ENCODE results near the gene SLC25A43. TPM values are rescaled to one million over a fixed set of nuclear protein-coding genes. Genes with fewer than 3 reads are reported as not detected.
"Not testable (repeated sequence)": the region's sequence is repeated elsewhere in the genome, so short reads cannot be mapped to it uniquely, and the experiment has no call there.

The SLC25A43 gene
- total and polyA plus RNA-seq, 4 donors = 1.9 to 13.3 (median 4.8) TPM

DNA sequence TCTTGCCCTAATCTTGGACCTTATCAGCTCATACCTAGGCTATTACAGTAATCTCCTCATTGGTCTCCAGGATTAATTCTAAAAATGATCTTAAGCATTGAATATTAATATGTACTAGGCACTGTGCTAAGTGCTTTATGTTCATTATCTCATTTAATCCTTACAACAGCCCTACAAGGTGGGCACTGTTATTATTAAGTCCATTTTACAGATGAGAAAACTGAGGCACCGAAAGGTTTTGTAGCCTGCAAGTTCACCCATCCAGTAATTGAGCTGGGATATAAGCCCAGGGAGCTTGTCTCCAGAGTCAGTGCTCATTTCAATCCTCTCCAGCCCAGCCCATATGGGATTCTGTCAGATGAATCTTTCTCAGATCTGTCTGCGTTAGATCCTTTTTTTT is 20.8 kb downstream of the SLC25A43 start:
- Histone ChIP-seq H3K4me1 (ENCODE audit: control insufficient read depth, insufficient read depth, low read length) (no peaks in the 10 kb centered on the region), H3K27me3 (ENCODE audit: control insufficient read depth, insufficient read depth, low read length) (no peaks in the 10 kb centered on the region), H3K9me3 (ENCODE audit: control insufficient read depth, insufficient read depth, low read length) (no peaks in the 10 kb centered on the region), H3K4me3 (ENCODE audit: low read depth, low read length) (no peak overlapping the region), H3K36me3 (ENCODE audit: control insufficient read depth, insufficient read depth, low read length) (no peaks in the 10 kb centered on the region), H3K27ac (ENCODE audit: low read depth, low read length) (no peak overlapping the region)
- no peak for DNase-seq (ENCODE audit: low read depth in 4 of 6, low spot score in 6 of 6)
- WGBS (ENCODE audit: insufficient coverage) = 60% methylated on average over 1 of the region's 2 CpGs

DNA sequence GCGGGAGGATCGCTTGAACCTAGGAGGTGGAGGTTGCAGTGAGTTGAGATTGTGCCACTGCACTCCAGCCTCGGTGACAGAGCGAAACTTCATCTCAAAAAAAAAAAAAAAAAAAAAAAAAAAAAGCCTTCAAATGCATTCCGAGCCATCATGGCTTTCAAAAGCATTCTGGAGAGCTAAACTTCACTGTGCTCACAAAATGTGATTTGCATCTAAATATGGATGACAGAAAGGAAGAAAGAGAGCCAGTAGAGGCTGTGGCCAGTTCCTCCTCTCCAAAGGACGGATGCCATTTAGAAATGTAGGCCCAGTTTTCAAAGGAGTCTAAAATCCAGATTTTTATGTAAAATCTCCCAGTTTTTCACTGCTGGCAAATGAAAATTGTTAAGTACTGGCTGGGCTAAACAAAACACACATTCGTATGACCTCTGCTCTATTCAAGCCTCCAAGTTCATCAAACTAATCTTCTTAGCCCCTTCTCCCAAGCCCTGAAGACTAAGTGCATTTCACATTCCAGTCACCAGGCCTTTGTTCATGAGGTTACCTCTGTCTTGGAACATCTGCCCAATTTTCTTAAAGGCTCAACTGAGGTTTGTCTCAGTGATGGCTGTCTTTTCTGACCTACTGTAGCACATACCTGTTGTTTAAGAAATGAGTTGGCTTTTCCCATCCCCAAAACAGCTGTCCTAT is 22.0 kb downstream of the SLC25A43 start:
- no peaks in the 10 kb centered on the region for H3K27me3 ChIP-seq (ENCODE audit: control insufficient read depth, insufficient read depth, low read length)
- H3K4me3 ChIP-seq (ENCODE audit: low read depth, low read length) = no peak overlapping the region
- H3K36me3 ChIP-seq (ENCODE audit: control insufficient read depth, insufficient read depth, low read length) = no peaks in the 10 kb centered on the region
- H3K4me1 ChIP-seq (ENCODE audit: control insufficient read depth, insufficient read depth, low read length) = no peaks in the 10 kb centered on the region
- no peak for DNase-seq (ENCODE audit: low read depth in 4 of 6, low spot score in 6 of 6)
- WGBS (ENCODE audit: insufficient coverage) = 67% methylated on average over 1 of the region's 7 CpGs
- no peak overlapping the region for H3K27ac ChIP-seq (ENCODE audit: low read depth, low read length)
- H3K9me3 ChIP-seq (ENCODE audit: control insufficient read depth, insufficient read depth, low read length) = no peaks in the 10 kb centered on the region

DNA sequence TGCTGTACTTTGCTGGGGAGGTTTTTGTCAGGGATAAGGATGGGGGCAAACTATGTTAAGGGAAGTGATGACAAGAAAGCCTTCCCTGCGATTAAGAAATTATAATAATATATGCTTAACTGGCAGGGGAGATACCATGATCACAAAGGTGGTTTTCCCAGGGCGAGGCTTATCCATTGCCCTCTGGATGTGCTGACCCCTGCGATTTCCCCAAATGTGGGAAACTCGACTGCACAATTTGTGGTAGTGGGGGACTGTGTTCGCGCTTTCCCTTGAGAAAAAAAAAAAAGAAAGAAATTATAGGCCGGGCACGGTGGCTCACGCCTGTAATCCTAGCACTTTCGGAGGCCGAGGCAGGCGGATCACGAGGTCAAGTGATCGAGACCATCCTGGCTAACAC is 24.5 kb downstream of the SLC25A43 start:
- 96% methylated on average over 12 of the region's 14 CpGs for WGBS (ENCODE audit: insufficient coverage)
- peaks cover 7% of the 10 kb centered on the region for H3K4me1 ChIP-seq (ENCODE audit: control insufficient read depth, insufficient read depth, low read length)
- DNase-seq (ENCODE audit: low read depth in 4 of 6, low spot score in 6 of 6) = peak in 1 of 6 donors; percentile 44

DNA sequence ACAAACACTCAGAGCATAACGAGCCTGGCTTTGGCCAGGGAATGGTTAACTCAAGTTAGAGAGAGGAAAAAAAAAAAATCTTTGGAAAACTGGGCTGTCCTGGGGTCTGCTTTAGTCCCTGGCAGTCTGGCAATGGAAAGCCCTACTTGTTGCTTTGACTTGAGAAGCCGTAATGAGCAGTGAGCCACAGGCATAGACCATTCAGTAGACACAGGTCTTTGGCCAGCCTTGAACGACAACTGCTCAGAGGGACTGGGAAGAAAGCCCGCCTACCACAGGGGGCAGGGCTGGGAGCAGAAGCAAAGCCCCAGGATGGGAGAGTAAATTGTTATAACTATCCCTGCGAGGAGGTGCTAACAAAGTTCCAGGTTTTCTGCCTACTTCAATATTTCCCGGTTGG is 25.9 kb downstream of the SLC25A43 start:
- no peak overlapping the region for H3K4me3 ChIP-seq (ENCODE audit: low read depth, low read length)
- H3K36me3 ChIP-seq (ENCODE audit: control insufficient read depth, insufficient read depth, low read length) = no peaks in the 10 kb centered on the region
- no peak overlapping the region for H3K27ac ChIP-seq (ENCODE audit: low read depth, low read length)
- 44% methylated on average over 4 of the region's 6 CpGs for WGBS (ENCODE audit: insufficient coverage)
- peak in 1 of 6 donors; percentile 27 for DNase-seq (ENCODE audit: low read depth in 4 of 6, low spot score in 6 of 6)
- peaks cover 7% of the 10 kb centered on the region for H3K4me1 ChIP-seq (ENCODE audit: control insufficient read depth, insufficient read depth, low read length)
- H3K27me3 ChIP-seq (ENCODE audit: control insufficient read depth, insufficient read depth, low read length) = no peaks in the 10 kb centered on the region
- H3K9me3 ChIP-seq (ENCODE audit: control insufficient read depth, insufficient read depth, low read length) = no peaks in the 10 kb centered on the region

More for the DNA sequence above, 24.5 kb downstream of the SLC25A43 start:
- no peaks in the 10 kb centered on the region for H3K27me3 ChIP-seq (ENCODE audit: control insufficient read depth, insufficient read depth, low read length)
- H3K9me3 ChIP-seq (ENCODE audit: control insufficient read depth, insufficient read depth, low read length) = no peaks in the 10 kb centered on the region
- no peak overlapping the region for H3K27ac ChIP-seq (ENCODE audit: low read depth, low read length)
- no peak overlapping the region for H3K4me3 ChIP-seq (ENCODE audit: low read depth, low read length)
- no peaks in the 10 kb centered on the region for H3K36me3 ChIP-seq (ENCODE audit: control insufficient read depth, insufficient read depth, low read length)

DNA sequence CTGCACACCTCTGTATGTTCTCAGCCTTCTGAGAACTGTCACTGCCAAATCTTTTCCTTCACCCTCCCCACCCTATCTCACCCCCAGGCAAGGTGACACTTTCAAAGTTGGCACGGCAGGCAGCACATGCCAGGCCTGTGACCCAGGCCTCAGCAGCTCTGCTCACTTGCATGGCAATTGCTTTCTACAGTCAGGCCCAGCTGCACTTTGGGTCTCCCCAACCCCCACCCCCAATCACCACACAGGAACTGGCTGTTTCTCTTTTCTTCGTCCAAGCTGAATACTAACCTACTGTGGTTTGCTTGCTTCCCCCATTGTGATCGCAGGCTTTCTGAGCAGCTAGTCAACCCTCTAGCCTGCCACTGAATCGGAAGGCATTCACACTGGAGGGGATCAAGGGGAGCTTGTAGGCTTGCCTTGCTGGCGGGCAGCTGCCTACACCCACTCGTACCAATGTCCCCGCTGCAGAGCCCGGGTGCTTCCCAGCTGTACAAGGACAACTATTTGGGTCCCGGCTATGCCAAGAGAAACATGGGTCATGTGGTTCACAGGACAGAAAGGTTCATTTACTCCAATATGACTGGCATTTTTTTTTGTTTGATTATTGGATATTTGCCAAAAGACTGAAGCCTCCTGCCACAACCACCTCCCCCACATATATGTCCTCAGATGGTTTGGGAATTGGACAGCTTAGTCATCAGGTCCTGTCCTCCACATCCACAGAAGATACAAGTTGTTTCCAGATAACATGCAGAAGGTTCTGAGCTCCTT is 28.1 kb downstream of the SLC25A43 start:
- Histone ChIP-seq H3K9me3 (ENCODE audit: control insufficient read depth, insufficient read depth, low read length) (no peaks in the 10 kb centered on the region), H3K4me3 (ENCODE audit: low read depth, low read length) (no peak overlapping the region), H3K27ac (ENCODE audit: low read depth, low read length) (peak overlapping the region; percentile 7), H3K36me3 (ENCODE audit: control insufficient read depth, insufficient read depth, low read length) (no peaks in the 10 kb centered on the region), H3K27me3 (ENCODE audit: control insufficient read depth, insufficient read depth, low read length) (no peaks in the 10 kb centered on the region), H3K4me1 (ENCODE audit: control insufficient read depth, insufficient read depth, low read length) (peaks cover 7% of the 10 kb centered on the region)
- WGBS (ENCODE audit: insufficient coverage) = 51% methylated on average over 8 of the region's 9 CpGs
- DNase-seq (ENCODE audit: low read depth in 4 of 6, low spot score in 6 of 6) = peak in 5 of 6 donors; percentile 4 to 63 (median 11)

DNA sequence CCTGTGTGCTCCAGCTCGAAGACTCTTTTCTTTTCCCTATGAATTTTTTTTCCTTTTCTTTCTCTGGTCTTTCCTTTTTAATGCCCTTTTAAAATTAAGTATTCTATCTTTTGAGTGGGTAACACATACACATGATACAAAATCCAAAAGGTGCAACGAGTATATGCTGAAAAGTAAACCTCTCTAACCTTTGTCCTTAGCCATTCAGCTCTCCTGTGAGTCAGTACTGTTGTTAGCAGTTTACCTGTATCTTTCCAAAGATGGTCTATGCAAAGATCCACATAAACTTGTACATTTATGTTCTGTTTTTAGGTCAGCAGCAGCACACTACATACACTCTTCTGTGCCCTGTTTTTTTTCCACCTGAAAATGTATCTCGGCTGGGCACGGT is 28.7 kb downstream of the SLC25A43 start:
- Histone ChIP-seq H3K4me1 (ENCODE audit: control insufficient read depth, insufficient read depth, low read length) (peaks cover 7% of the 10 kb centered on the region), H3K36me3 (ENCODE audit: control insufficient read depth, insufficient read depth, low read length) (no peaks in the 10 kb centered on the region), H3K9me3 (ENCODE audit: control insufficient read depth, insufficient read depth, low read length) (no peaks in the 10 kb centered on the region), H3K27me3 (ENCODE audit: control insufficient read depth, insufficient read depth, low read length) (no peaks in the 10 kb centered on the region), H3K27ac (ENCODE audit: low read depth, low read length) (no peak overlapping the region), H3K4me3 (ENCODE audit: low read depth, low read length) (no peak overlapping the region)
- no peak for DNase-seq (ENCODE audit: low read depth in 4 of 6, low spot score in 6 of 6)
- no CpG with 5 or more reads among the region's 4 CpGs for WGBS (ENCODE audit: insufficient coverage)

DNA sequence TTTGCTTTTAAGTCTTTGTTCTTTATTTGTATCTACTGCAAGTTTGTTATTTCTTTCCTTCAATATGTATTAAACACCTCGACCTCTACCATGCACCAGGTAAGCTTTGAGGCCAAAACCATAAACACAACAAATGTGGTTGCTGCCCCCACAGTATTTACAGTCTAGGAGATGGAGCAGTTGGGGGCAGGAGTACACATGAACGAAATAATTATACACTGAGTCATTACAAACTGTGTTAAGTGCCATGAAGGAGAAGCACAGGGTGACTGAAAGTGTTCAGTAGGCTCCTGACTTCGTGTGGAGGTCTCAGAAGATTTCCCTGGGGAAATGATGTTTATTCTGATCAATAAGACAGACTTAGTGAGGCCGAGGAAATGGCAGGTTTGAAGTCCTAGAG is 30.3 kb downstream of the SLC25A43 start:
- Histone ChIP-seq H3K4me1 (ENCODE audit: control insufficient read depth, insufficient read depth, low read length) (peaks cover 7% of the 10 kb centered on the region), H3K27ac (ENCODE audit: low read depth, low read length) (no peak overlapping the region), H3K9me3 (ENCODE audit: control insufficient read depth, insufficient read depth, low read length) (no peaks in the 10 kb centered on the region), H3K27me3 (ENCODE audit: control insufficient read depth, insufficient read depth, low read length) (no peaks in the 10 kb centered on the region), H3K4me3 (ENCODE audit: low read depth, low read length) (no peak overlapping the region), H3K36me3 (ENCODE audit: control insufficient read depth, insufficient read depth, low read length) (no peaks in the 10 kb centered on the region)
- no peak for DNase-seq (ENCODE audit: low read depth in 4 of 6, low spot score in 6 of 6)
- 40% methylated on average over 2 of the region's 4 CpGs for WGBS (ENCODE audit: insufficient coverage)

DNA sequence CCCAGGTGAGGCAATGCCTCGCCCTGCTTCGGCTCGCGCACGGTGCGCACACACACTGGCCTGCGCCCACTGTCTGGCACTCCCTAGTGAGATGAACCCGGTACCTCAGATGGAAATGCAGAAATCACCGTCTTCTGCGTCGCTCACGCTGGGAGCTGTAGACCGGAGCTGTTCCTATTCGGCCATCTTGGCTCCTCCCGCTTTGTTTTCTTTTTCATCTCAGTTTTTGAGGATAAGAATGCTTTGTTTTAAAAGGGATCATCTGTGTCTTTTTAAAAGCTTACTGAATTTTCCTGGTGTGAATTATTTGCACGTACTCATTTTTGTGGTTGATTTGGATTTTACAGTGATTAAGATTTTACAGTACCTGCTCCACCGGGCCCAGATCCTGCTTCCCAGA is 42.2 kb downstream of the SLC25A43 start:
- H3K9me3 ChIP-seq (ENCODE audit: control insufficient read depth, insufficient read depth, low read length); H3K36me3 ChIP-seq (ENCODE audit: control insufficient read depth, insufficient read depth, low read length); H3K27ac ChIP-seq (ENCODE audit: low read depth, low read length); H3K4me3 ChIP-seq (ENCODE audit: low read depth, low read length); H3K4me1 ChIP-seq (ENCODE audit: control insufficient read depth, insufficient read depth, low read length); DNase-seq (ENCODE audit: low read depth in 4 of 6, low spot score in 6 of 6); H3K27me3 ChIP-seq (ENCODE audit: control insufficient read depth, insufficient read depth, low read length): not testable (repeated sequence)
- no CpG with 5 or more reads among the region's 17 CpGs for WGBS (ENCODE audit: insufficient coverage)

DNA sequence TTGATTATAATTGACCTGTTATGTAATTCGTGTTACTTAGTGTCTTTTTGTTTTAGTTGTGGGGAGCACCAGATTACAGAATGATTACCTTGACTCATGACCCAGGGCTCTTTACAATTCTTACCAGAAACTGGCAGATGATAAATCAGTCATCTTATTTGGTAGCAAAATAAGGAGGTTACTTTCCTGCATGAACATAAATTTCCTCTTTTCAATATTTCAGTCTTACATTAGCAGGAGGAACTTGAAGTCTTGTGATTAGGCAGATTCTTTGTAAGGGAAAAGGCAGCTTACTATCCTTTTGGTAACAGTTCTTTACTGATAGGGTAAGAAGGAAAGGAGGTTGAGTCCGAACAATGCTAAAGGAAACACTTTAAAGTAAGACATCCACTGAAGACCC is 43.1 kb downstream of the SLC25A43 start:
- H3K27ac ChIP-seq (ENCODE audit: low read depth, low read length) = no peak overlapping the region
- no peaks in the 10 kb centered on the region for H3K4me1 ChIP-seq (ENCODE audit: control insufficient read depth, insufficient read depth, low read length)
- WGBS (ENCODE audit: insufficient coverage) = 80% methylated on average over 1 of the region's 2 CpGs
- no peak overlapping the region for H3K4me3 ChIP-seq (ENCODE audit: low read depth, low read length)
- H3K27me3 ChIP-seq (ENCODE audit: control insufficient read depth, insufficient read depth, low read length) = no peaks in the 10 kb centered on the region
- H3K9me3 ChIP-seq (ENCODE audit: control insufficient read depth, insufficient read depth, low read length) = no peaks in the 10 kb centered on the region
- no peak for DNase-seq (ENCODE audit: low read depth in 4 of 6, low spot score in 6 of 6)
- no peaks in the 10 kb centered on the region for H3K36me3 ChIP-seq (ENCODE audit: control insufficient read depth, insufficient read depth, low read length)

DNA sequence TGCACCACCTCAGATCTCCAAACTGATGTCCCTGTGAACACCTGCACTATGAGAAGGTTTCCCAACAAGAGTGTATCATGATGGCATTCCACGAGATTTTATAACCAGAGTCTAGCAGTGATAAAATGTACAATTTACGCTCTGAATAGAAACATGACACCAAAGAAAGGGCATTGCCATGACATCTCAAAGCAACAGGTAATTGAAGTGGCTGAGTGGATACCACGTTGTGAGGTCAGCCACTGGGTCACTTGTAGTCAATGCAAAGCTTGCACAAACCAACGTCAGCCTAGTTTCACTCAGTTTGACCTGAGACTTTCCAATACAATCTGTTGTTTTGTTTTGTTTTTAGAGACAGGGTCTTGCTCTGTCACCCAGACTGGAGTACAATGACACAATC is 54.1 kb downstream of the SLC25A43 start:
- DNase-seq (ENCODE audit: low read depth in 4 of 6, low spot score in 6 of 6) = no peak
- 91% methylated on average over 2 of the region's 4 CpGs for WGBS (ENCODE audit: insufficient coverage)
- H3K27me3 ChIP-seq (ENCODE audit: control insufficient read depth, insufficient read depth, low read length) = no peaks in the 10 kb centered on the region

More for the DNA sequence above, 54.1 kb downstream of the SLC25A43 start:
- Histone ChIP-seq H3K9me3 (ENCODE audit: control insufficient read depth, insufficient read depth, low read length) (no peaks in the 10 kb centered on the region), H3K4me3 (ENCODE audit: low read depth, low read length) (no peak overlapping the region), H3K36me3 (ENCODE audit: control insufficient read depth, insufficient read depth, low read length) (no peaks in the 10 kb centered on the region), H3K4me1 (ENCODE audit: control insufficient read depth, insufficient read depth, low read length) (no peaks in the 10 kb centered on the region), H3K27ac (ENCODE audit: low read depth, low read length) (no peak overlapping the region)
